A172 (cell line): ENCODE measurements around the gene KCNG4. TPM values are rescaled to one million over a fixed set of nuclear protein-coding genes. Genes with fewer than 3 reads are reported as not detected.
A peak's percentile ranks its signal among the peaks of the same experiment; 100 is the strongest.

Experiments
- DNase-seq: peaks from one replicate; pipeline ENCODE4 v3.0.0-alpha.2; 2015; ENCODE audit warnings: low spot score
- total RNA-seq: library from RNA; depleted of rRNA; stranded (reverse); fragments of >200 nt; shearing (Covaris generic); gene quantifications from 2 replicates; pipeline ENCODE4 v1.2.3, GENCODE V29; 2014; rRNA removed

KCNG4 gene
- total RNA-seq: 0.02 TPM in 1 of 2 replicates, not detected in the other

- DNase-seq: no peak
Measured at GRCh38 chr16:84239909-84240308, at the start of gene KCNG4. TSS of gene KCNG4 (minus strand) at chr16:84240012. CDS start at chr16:84237485, 2,527 bp downstream.

GRCh38 chr16:84288902-84289301, 49.1 kb upstream of the KCNG4 start:
- DNase-seq: no peak

- no peak for DNase-seq
Measured at GRCh38 chr16:84286578-84287240, 46.9 kb upstream of the KCNG4 start.

GRCh38 chr16:84284154-84284722, 44.4 kb upstream of the KCNG4 start:
- no peak for DNase-seq

GRCh38 chr16:84283314-84284153, 43.7 kb upstream of the KCNG4 start:
- no peak for DNase-seq

- no peak for DNase-seq
Measured at GRCh38 chr16:84282533-84282932, 42.7 kb upstream of the KCNG4 start.

- DNase-seq: no peak
Measured at GRCh38 chr16:84281074-84281473, 41.3 kb upstream of the KCNG4 start.

GRCh38 chr16:84279881-84280280, 40.1 kb upstream of the KCNG4 start:
- DNase-seq: no peak

GRCh38 chr16:84278968-84279367, 39.2 kb upstream of the KCNG4 start:
- DNase-seq: no peak

GRCh38 chr16:84278333-84278732, 38.5 kb upstream of the KCNG4 start:
- no peak for DNase-seq

- DNase-seq: peak; percentile 63
Measured at GRCh38 chr16:84277244-84277823, 37.5 kb upstream of the KCNG4 start.

- no peak for DNase-seq
Measured at GRCh38 chr16:84275585-84276151, 35.9 kb upstream of the KCNG4 start.

GRCh38 chr16:84274515-84274914, 34.7 kb upstream of the KCNG4 start:
- no peak for DNase-seq

- no peak for DNase-seq
Measured at GRCh38 chr16:84272740-84273320, 33.0 kb upstream of the KCNG4 start.

- no peak for DNase-seq
Measured at GRCh38 chr16:84271866-84272265, 32.1 kb upstream of the KCNG4 start.

GRCh38 chr16:84271037-84271436, 31.2 kb upstream of the KCNG4 start:
- DNase-seq: no peak

GRCh38 chr16:84270531-84270930, 30.7 kb upstream of the KCNG4 start:
- DNase-seq: no peak

- DNase-seq: no peak
Measured at GRCh38 chr16:84270071-84270470, 30.3 kb upstream of the KCNG4 start.

GRCh38 chr16:84268291-84269040, 28.7 kb upstream of the KCNG4 start:
- no peak for DNase-seq

- DNase-seq: no peak
Measured at GRCh38 chr16:84267380-84267779, 27.6 kb upstream of the KCNG4 start.

GRCh38 chr16:84266451-84266850, 26.6 kb upstream of the KCNG4 start:
- peak; percentile 85 for DNase-seq
